Endothelial cell (in vitro differentiated cells): ENCODE measurements around the gene PGM2. TPM values are rescaled to one million over a fixed set of nuclear protein-coding genes. Genes with fewer than 3 reads are reported as not detected.

Experiments used
- DNase-seq: peaks from one replicate; pipeline ENCODE4 v3.0.0; 2021; ENCODE audit warnings: low spot score
- H3K27ac Mint-ChIP-seq: one replicate; pipeline ENCODE4 v1.8.0; 2021; ENCODE audit warnings: mixed read lengths, inconsistent platforms; ENCODE audit not compliant: unreplicated experiment
- H3K27me3 Mint-ChIP-seq: one replicate; pipeline ENCODE4 v1.8.0; 2021; ENCODE audit warnings: mild to moderate bottlenecking, moderate library complexity, mixed read lengths, inconsistent platforms; ENCODE audit not compliant: unreplicated experiment
- H3K36me3 Mint-ChIP-seq: one replicate; pipeline ENCODE4 v1.8.0; 2021; ENCODE audit warnings: mild to moderate bottlenecking, low read depth, mixed read lengths, inconsistent platforms; ENCODE audit not compliant: unreplicated experiment
- H3K4me1 Mint-ChIP-seq: one replicate; pipeline ENCODE4 v1.8.0; 2021; ENCODE audit warnings: mild to moderate bottlenecking, mixed read lengths, inconsistent platforms; ENCODE audit not compliant: unreplicated experiment
- H3K4me3 Mint-ChIP-seq: one replicate; pipeline ENCODE4 v1.8.0; 2021; ENCODE audit warnings: mild to moderate bottlenecking, mixed read lengths, inconsistent platforms; ENCODE audit not compliant: unreplicated experiment
- H3K9me3 Mint-ChIP-seq: one replicate; pipeline ENCODE4 v1.8.0; 2021; ENCODE audit warnings: mixed read lengths, inconsistent platforms; ENCODE audit not compliant: unreplicated experiment
- CTCF ChIP-seq: fragments of 200-600 bp; sonication (generic); IDR thresholded peaks from one replicate; pipeline ENCODE4 v1.5.0; 2021; ENCODE audit warnings: antibody characterized with exemption; ENCODE audit not compliant: unreplicated experiment
- total RNA-seq: library from RNA; stranded (reverse); fragmentation: NEBNext Ultra II Directional; extraction: Animal tissue kit (Norgen Biotek cat#: 25700); gene quantifications from one replicate; pipeline ENCODE4 v1.2.1, GENCODE V29; 2021; ENCODE audit not compliant: unreplicated experiment

Gene PGM2
- total RNA-seq, 1 donor from 2014 or later: 16.6 TPM

- peak; percentile 48 for TF ChIP-seq CTCF
- Mint-ChIP-seq H3K4me1 (peaks cover 8% of the 10 kb centered on the region), H3K36me3 (no peaks in the 10 kb centered on the region), H3K9me3 (no peaks in the 10 kb centered on the region), H3K27me3 (no peaks in the 10 kb centered on the region), H3K27ac (no peak overlapping the region), H3K4me3 (no peak overlapping the region)
- DNase-seq: no peak
These were observed 23.0 kb upstream of the PGM2 start for GRCh38 chr4:37803348-37803973.

- Mint-ChIP-seq H3K36me3 (no peaks in the 10 kb centered on the region), H3K27me3 (no peaks in the 10 kb centered on the region), H3K4me3 (no peak overlapping the region), H3K9me3 (no peaks in the 10 kb centered on the region), H3K27ac (no peak overlapping the region), H3K4me1 (peaks cover 8% of the 10 kb centered on the region)
- no peak for TF ChIP-seq CTCF
- DNase-seq: no peak
These were observed 21.4 kb upstream of the PGM2 start for GRCh38 chr4:37805091-37805490.

GRCh38 chr4:37812713-37813112 lies 13.8 kb upstream of the PGM2 start:
- no peak for TF ChIP-seq CTCF
- H3K9me3 Mint-ChIP-seq: no peaks in the 10 kb centered on the region
- H3K4me3 Mint-ChIP-seq: no peak overlapping the region
- no peak for DNase-seq
- no peaks in the 10 kb centered on the region for H3K36me3 Mint-ChIP-seq
- peaks cover 18% of the 10 kb centered on the region for H3K4me1 Mint-ChIP-seq
- no peaks in the 10 kb centered on the region for H3K27me3 Mint-ChIP-seq
- H3K27ac Mint-ChIP-seq: no peak overlapping the region

GRCh38 chr4:37815591-37815990 lies 10.9 kb upstream of the PGM2 start:
- Mint-ChIP-seq H3K27me3 (no peaks in the 10 kb centered on the region), H3K36me3 (peaks cover 5% of the 10 kb centered on the region), H3K27ac (peak overlapping the region; percentile 87), H3K4me1 (peaks cover 16% of the 10 kb centered on the region), H3K9me3 (no peaks in the 10 kb centered on the region), H3K4me3 (peak overlapping the region; percentile 23)
- DNase-seq: no peak
- no peak for TF ChIP-seq CTCF

GRCh38 chr4:37816006-37816405 lies 10.5 kb upstream of the PGM2 start:
- Mint-ChIP-seq H3K4me1 (peaks cover 16% of the 10 kb centered on the region), H3K27me3 (no peaks in the 10 kb centered on the region), H3K36me3 (peaks cover 5% of the 10 kb centered on the region), H3K4me3 (no peak overlapping the region), H3K27ac (peak overlapping the region; percentile 87), H3K9me3 (no peaks in the 10 kb centered on the region)
- no peak for TF ChIP-seq CTCF
- no peak for DNase-seq
